GM19035 (cell line): ENCODE data around the gene PDZRN3.

Experiments used
- ATAC-seq: cut with Tn5 transposase; IDR thresholded peaks from one replicate; pipeline ENCODE4 v1.9.1; 2021; ENCODE audit not compliant: unreplicated experiment

The PDZRN3 gene

DNA sequence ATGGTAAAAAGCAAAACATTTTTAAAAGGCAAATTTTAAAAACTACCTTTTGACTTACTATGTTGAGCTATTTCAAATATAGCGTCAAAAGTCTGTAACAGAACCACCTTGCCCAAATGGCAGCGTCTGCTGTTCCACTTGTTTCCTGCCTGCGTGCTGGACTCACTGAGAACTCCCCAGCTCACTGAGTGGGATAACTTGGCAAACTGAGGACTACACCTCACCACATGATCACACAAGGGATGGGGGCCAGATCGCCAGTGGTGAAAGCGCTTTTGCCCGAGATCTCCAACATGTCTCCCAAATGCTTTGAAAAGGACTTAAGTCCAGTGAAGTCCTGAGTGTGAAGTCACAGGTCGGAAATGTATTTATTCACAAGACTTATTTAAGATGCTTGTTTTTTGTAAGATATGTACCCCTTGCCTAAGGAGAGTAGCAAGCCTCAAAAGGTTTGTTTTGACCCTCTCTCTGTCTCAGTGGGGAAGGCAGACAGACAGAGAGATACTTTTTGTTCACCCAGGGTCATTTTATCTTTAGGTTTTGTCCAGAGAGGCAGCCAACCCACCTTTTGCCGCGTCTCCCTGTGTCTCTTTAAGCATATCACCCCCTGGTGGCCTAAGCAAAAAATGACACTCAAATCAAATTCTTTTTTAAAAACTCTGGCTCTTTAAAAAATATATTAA is 192.6 kb downstream of the PDZRN3 start:
- ATAC-seq = no peak

DNA sequence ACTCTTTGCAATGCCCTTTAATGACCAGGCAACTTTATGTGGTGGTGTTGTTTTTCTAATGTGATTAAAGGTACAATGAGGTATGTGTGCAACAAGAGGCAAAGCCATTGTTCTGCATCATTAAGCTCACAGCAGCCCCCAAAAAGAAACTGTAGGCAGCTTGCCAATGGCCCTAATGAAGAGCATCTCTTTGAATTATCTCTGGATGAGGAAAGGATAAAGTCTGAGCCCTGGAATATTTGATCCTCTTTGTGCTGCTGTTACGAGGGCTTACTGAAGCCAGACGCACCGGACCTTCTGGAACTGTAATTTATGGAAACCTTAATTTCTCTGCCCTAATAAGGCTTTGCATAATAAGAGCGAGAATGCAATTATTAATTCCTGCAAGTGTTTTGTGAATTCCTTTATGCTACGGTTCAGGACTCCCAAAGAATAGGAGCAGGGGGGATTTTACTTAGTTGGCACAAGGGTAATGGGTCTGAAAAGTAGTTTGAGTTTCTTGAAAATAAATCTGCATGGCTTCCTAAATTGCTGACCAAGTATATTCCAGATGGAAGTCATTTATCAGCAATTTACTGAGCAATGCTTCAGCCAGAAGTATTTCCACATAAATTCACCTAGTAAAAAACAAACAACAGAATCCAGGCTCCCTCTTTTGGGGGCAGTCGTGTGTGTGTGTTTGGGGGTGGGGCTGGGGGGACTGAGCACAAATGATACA is 193.4 kb downstream of the PDZRN3 start:
- ATAC-seq = no peak

DNA sequence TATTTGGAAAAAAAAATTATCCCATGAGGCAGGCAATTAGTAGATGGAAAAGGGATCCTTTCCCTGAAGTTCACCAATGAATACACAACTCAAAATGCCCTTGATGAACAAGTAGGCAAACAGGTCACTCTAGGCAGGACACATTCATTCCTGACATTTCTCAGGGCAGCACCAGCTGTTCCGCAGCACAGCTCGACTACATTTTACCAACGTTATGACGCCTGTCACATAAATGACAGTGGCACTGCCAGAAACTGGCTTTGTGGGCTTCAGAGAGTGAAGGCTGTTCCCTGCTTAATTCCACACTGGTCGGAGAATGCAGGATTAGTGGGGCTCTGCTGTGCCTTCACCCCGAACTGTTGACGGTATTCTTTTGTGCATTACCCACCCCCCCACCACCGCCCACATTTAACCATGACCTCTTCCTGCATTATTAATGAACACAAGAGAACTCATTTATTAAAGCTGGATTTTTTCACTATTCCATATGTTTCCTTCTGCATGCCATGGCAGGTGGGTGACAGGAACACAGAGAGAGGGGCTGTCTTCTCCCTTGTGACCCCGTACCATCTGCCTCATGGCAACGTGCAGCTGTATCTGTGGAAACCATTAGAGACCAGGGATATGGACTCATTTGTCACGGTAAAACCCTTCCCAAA is 197.6 kb downstream of the PDZRN3 start:
- no peak for ATAC-seq

DNA sequence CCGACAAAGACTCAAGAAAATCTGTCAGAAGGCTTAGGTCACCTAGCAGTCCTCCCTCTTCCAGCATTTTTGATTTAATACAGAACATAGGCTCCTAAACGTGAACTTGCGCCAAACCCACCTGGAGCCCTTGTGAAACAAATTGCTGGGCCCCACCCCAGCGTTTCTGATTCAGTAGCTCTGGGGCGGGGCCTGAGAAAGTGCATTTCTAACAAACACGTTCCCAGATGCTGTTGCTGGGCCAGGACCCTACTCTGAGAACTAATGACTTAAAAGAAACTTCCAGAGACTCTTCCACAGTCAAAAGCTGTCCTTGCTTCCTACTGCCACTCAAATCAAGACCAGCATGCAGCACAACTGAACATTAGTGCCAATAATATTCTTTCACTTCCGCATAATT is 198.1 kb downstream of the PDZRN3 start:
- no peak for ATAC-seq

DNA sequence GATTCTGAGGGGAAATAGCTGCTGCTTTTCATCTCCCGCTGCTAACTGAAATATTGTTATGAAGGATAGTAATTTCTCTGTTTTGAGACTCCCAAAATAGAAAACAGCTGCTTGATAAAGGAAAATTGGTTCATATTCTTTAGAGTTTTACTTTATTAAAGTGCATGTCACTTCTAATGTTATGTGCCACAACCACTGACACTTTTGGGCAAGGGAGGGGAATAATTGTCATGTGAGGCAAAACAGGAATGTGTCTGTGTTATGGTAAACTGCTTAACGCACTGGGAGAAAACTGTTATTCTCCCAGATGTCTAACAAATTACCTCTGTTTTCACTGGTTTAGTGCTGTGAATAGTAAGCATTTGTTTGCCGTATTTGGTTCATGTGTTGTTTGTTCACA is 201.6 kb downstream of the PDZRN3 start:
- ATAC-seq = no peak

DNA sequence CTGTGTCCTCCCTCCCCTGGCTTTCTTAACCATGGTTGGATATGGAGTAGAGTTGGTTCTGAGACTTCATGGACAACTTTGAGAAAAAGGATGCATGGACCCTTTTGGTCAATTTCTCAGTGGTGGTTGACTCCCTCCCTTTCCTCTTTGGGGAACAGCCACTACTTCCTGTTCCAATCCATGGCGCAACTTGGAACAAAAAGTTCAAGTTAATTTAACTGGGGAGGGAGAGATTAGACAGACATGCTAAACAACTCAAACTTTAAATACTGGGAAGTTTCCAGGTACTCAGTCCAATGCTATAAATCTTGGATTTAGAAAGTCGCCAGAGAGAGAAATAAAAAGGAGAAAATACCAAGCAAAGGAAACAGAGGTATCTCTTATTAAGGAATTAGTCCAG is 202.2 kb downstream of the PDZRN3 start:
- no peak for ATAC-seq

DNA sequence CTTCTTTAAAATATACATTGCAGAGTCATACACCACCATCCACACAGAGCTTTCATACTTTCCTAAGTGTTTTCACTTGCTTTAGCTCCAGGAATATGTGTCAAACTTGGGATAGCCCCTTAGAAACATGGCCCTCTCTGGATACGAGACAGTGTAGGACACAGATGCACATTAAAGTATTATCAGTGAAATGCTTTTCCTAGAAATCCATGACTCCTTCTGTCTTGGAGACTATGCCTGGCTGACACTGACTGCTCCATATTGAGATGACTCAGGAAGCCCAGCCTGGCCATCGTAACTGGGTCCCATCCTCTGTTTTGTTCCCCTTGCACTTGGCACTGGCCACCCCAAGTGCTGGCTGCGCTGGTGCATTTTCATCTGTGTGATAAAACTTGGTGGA is 204.8 kb downstream of the PDZRN3 start:
- ATAC-seq = no peak

DNA sequence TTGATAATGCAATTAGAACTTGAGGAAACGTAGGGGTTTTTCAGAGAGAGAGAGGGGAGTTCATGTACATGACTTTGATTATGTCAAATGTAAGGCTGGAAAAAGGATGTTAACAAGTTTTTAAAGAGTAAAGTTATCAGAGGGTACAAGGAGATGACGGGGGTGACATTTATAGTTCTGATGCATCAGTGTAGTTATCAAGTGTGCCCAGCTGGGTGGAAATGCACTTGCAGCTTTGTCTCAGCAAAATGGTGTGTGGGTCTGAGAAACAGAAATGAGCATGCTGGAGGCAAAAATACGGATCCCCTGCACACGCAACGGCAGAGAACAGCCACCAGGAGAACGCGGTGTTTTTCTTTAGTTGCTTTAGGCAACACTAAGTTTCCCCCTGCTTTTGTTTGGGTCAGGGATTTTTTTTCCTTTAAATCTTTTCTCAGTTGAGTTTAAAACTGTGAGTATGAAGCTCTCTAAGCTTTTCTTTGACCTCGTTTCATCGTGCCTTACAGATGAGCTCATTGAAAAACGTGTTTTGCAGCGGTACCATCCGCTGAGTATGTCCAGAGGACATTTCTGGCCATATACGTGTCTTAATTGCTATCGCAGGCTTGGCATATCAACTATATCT is 205.4 kb downstream of the PDZRN3 start:
- no peak for ATAC-seq

DNA sequence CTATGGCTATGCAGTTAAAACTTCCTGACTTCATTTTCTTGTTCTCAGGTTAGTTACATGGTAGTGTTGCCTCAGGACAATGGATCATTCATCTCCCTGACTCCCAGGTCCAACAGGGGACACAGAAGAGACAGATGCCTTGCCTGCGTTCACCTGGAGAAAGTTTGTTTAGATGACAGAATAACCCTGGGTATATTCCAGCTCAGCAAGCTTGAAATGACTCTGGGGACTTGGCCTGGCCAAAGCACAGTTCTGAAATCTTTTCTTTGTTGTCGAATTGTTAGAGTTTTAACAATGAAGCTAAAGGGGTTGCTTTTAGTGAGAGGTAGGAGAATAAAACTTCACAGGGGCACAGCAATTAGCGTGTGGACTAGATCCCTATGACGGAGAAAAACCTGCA is 206.1 kb downstream of the PDZRN3 start:
- no peak for ATAC-seq

DNA sequence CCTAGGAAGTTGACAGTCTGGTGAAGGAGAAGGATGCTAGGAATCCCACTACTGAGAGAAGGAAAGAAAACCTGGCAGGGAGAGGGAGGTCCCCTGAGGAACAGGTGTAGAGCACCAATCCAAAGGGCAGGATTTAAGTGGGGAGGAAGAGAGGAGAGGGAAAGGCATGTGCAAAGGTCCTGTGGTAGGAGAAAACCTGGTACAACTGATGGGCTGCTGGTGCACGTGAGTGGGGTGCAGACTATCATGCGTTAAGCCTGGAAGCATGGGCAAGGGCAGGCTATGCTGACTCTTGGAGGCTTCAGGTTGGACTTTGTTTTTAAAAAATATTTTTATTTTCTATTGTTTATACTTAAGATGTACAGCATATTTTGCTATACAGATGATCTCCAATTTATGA is 209.6 kb downstream of the PDZRN3 start:
- no peak for ATAC-seq

DNA sequence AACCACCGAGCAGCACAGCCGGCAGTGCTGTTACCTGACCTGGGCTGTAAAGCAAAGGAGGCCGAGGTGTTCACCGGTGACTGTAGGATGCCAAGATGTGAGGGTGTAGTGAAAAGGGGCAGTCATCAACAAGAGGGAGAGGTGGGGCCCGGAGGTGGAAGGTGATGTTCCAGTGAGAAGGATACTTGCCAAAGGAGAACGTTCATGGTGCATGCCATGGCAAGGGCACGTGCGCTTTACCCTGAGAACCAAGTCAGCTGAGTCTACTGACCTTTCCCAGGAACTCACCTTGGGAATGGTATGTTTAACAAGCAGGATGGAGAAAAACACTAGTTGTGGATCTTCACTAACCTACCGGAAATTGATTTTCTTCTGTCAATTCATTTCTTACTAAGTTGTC is 211.1 kb downstream of the PDZRN3 start:
- no peak for ATAC-seq

DNA sequence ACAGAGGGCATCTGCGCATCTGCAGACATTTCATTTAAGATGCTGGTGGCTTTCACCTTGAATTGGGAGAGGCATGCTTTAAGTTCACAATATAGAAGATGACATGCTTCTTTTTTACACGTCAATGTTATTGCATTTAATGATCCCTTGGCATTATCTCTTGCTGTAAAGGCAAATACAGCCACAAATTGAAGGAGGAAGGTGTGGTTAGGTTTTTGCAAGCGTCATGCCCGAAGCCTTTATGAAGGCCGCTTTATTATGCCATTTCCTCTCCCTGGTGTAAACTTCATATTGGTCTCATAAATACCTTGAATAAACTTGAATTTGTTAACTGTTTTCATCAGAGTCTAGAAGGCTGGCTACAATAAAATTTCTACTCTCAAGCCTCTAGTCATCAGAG is 212.7 kb downstream of the PDZRN3 start:
- ATAC-seq = no peak

DNA sequence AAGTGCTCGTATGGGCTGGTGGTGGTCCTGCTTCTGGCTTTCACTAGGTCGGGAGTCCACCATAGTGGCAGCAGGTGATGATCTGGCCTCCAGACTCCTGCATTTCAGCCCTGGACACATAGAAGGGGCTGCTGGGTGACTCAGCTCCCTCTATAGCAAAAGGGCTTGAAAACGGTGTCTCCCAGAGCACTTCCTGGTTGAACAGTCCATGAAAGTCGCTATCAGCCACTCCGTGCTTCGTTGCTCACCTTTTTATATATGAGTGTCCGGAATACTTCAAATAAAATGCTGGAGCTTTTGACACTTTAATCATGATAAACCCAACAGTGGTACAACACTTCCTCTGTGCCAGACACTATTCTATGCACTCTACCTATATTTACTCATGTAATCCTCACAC is 213.2 kb downstream of the PDZRN3 start:
- no peak for ATAC-seq

DNA sequence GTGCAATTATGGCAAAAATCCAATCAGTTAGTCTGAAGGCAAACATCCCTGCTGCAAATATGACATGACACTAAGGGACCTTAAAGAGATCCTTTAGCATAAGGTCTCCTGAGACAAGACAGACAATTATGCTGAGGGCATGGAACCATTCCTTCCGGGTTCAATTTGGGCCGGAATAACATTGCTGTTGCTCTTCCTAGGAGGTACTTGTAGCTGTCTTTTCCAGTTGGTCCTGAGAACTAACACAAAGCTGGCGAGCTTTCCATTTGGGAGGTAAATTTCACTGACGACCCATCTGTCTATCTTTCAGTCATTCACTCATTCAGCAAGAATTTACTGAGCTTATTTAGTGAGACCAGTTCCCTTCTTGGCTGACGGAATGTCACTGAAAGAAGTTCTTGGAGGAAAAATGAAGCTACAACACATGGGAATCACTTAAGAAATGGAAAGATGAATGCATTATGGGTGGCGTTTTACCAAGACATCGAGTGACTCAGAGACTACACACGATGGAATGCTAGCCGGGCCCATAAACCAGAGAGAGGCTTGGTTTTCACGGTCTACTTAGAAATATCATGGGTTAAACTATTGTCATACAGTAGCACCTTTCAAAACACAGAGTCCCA is 215.5 kb downstream of the PDZRN3 start:
- ATAC-seq = no peak

DNA sequence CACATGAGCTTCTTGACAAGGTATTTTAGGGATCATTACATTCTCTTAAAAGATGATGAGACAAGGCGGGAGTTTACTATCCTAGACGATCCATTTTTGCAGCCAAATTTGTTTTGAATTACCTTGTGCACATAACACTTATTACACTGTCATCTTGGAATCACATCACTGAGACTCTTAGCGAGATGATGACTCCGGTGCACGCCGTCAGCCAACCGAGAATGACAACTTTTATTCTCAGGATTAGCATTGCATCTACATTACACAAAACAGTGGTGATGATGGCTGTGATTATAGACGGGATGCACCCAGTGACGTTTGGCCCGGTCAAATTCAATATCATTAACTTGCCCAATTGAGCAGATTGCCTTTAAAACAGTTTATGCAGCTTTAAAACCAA is 216.1 kb downstream of the PDZRN3 start:
- ATAC-seq = no peak

DNA sequence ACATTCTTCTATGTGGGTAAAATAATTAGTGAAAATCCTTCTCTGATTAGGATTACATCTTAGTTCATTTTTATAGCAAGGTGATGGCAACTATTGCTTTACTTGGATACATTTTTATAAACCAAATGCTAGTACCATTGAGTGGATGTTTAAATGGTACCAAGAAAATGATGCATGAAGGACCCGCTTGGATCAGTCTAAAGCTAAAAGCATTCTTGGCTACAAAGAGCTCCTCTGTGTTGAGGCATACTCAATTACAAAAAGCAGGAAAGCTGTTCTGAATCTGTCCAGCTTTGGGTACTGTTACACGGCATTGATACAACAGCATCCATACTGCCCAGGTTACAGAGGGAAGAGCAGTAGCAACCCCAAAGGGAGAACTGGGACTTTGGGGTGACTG is 217.2 kb downstream of the PDZRN3 start:
- no peak for ATAC-seq

DNA sequence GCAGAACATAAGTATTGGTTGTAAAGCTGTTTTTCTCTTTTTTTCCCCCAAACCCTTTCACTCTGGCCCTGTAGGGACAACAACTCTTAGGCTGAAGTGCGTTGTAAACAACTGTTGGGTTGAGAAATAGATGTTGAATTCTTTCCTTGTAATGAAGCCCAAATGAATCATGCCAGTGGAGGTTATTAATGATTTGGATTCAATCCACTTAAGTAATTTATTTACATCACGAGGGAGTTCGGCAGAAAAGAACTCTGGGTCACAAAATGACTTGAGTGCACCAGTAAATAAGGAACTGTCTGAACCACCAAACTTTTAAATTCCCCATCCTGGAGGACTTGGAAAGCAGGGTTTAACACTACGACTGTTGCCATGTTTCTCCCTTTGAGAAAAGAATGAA is 218.9 kb downstream of the PDZRN3 start:
- no peak for ATAC-seq

DNA sequence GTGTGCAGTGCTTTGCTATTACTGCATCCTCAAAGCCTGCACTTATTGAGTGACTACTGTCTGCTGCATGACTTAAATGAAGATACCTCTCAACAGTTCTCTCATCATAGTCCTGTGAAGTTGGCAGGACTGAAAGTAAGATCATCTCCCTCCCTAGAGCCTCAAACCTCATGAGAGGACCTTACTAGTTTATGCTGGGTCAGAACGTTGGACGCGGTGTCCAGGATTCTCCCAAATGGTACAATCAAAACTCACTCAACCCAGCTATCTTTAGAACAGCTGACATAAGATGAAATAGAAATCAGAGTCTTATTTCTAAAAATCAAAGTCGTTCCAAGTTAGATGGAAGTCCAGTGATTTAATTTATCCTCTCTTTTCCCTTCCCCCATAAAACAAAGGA is 219.7 kb downstream of the PDZRN3 start:
- no peak for ATAC-seq

DNA sequence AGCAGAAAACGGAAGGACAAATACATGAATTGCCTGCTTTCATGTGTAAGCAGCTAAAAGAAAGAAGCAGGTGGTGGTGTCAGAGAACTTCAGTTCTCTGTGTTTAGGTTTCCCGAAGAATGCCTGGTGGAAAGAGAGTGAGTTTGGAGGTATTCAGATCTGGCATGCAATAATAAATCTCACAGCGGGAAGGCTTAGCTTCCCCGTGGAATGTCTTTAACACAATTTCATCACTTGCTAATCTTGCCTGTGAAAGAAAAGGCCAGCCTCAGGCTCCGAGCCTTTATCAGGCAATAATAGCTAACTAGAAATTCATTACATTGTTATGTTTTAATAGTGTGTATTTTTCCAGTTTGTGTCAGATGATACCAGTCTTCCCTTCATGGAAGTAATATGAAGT is 220.3 kb downstream of the PDZRN3 start:
- ATAC-seq = no peak

DNA sequence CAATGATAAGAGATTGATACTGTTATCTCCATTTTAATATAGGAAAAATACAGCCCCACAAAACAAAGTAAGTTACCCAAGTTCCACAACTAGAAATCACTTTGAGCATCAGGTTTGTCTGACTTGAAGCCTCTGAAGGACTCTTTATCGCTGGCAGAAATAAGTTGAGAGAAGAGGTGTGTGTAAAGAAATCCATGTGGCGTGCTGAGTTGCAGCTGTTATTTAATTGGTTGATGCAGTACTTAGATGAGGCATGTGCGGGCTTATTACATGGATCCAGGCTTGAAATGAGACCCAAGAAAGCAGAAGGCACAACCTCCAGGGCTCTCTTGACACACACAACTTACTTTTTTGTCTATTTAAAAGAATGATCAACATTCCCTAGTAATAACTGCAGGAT is 221.3 kb downstream of the PDZRN3 start:
- no peak for ATAC-seq

DNA sequence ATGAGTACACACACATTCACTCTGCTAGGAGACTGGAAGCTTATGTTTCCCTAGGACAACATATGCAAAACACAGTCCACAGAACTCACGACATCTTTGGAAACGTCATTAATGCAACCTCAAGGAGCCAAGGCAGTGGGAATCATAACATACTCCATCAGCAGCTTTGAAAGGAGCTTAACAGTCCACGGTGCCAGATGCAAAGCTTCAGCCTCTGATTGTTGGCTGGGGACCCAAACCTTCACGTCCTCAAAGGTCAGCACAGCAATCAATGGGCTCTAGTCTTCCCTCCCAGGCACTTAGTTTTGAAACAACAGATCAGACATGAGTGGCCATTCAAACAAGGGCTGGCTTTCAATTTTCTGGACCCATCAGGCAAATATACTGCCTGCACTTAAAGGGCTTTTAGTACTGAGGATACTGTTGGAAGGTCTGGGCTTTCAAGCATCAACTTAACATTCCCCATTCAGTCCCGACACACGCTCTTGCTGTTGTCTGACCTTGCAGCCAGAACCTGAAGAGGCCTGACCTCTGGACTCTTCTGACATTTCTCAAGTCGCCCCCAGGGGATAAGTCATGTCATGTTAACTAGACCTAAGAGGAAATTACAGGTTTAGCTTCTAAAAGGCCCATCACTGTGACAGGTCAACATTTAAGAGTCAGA is 223.0 kb downstream of the PDZRN3 start:
- no peak for ATAC-seq
